GM12892 (cell line): ENCODE measurements around the gene DHPS.

Source experiments
- POLR2A ChIP-seq: IDR thresholded peaks from 2 replicates; pipeline ENCODE4 v1.6.1; 2011; ENCODE audit warnings: low read depth, low read length, control low read depth
- POLR2AphosphoS5 ChIP-seq: IDR thresholded peaks from 2 replicates; pipeline ENCODE4 v1.6.1; 2011; ENCODE audit warnings: low read depth, low read length, control low read depth
- TAF1 ChIP-seq: IDR thresholded peaks from 2 replicates; pipeline ENCODE4 v1.6.1; 2011; ENCODE audit warnings: low read depth, mild to moderate bottlenecking, control low read depth, low read length, borderline replicate concordance

GRCh38 chr19:12689581-12690216 is 8.0 kb upstream of the DHPS start:
- TF ChIP-seq TAF1 (no peak), POLR2A (no peak), POLR2AphosphoS5 (no peak)
